Sigmoid colon (tissue), 7 donors: ENCODE data around the gene KISS1R. TPM values are rescaled to one million over a fixed set of nuclear protein-coding genes. Genes with fewer than 3 reads are reported as not detected.
A peak's percentile ranks its signal among the peaks of the same experiment; 100 is the strongest.
"Not testable (repeated sequence)": the region's sequence is repeated elsewhere in the genome, so short reads cannot be mapped to it uniquely, and the experiment has no call there.

Experiments used
- DNase-seq: peaks from one replicate; pipeline ENCODE4 v3.0.0-alpha.2; 2019
- H3K27ac ChIP-seq, 4 donors: fragments of 200-600 bp; sonication (generic); one replicate each; pipeline ENCODE4 v1.5.1; 2016 to 2019; ENCODE audit warnings: mild to moderate bottlenecking in 1 of 4
- H3K27me3 ChIP-seq, 3 donors: fragments of 200-600 bp; sonication (generic); one replicate each; pipeline ENCODE4 v1.5.1; 2019; ENCODE audit warnings: mild to moderate bottlenecking in 1 of 3
- H3K36me3 ChIP-seq, 4 donors: fragments of 200-600 bp; sonication (generic); one replicate each; pipeline ENCODE4 v1.5.1; 2016 to 2019
- H3K4me1 ChIP-seq, 4 donors: fragments of 200-600 bp; sonication (generic); one replicate each; pipeline ENCODE4 v1.5.1; 2017 to 2019
- H3K4me3 ChIP-seq, 4 donors: fragments of 200-600 bp; sonication (generic); one replicate each; pipeline ENCODE4 v1.5.1; 2017 to 2019; ENCODE audit warnings: mild to moderate bottlenecking in 2 of 4, moderate library complexity in 1 of 4
- H3K9me3 ChIP-seq, 4 donors: fragments of 200-600 bp in 3 of 4; sonication (generic) in 3 of 4; one replicate each; pipeline versions ENCODE4 v1.5.1 to v1.6.1; 2013 to 2019
- EP300 ChIP-seq, 4 donors: sonication (generic); formaldehyde crosslinking; IDR thresholded peaks; one replicate each; pipeline ENCODE4 v1.6.1; 2017; ENCODE audit warnings: antibody characterized with exemption in 4 of 4
- POLR2A ChIP-seq, 2 donors: fragments of 450-650 bp; IDR thresholded peaks; one replicate each; pipeline ENCODE4 v1.6.1; 2016; ENCODE audit warnings: antibody characterized with exemption in 2 of 2, mild to moderate bottlenecking in 2 of 2, moderate library complexity in 2 of 2
- POLR2AphosphoS5 ChIP-seq, 4 donors: sonication (generic); formaldehyde crosslinking; IDR thresholded peaks; one replicate each; pipeline ENCODE4 v1.6.1; 2017; ENCODE audit warnings: antibody characterized with exemption in 4 of 4
- WGBS, 2 donors: extraction: QIAGEN DNeasy Blood & Tissue Kit; methylation state at CpG; one replicate each; pipeline ENCODE4 v1.1.7; 2013; 5-methylcytosine and 5-hydroxymethylcytosine counted together
- intact Hi-C: fragments of 100-400 bp; cut with DNase I; formaldehyde crosslinking; loops from one replicate; pipeline ENCODE4 v1.15.1; 2023
- polyA plus RNA-seq, 3 donors: library from polyadenylated mRNA; stranded (reverse); fragments of 200-250 nt; gene quantifications; one replicate each; pipeline ENCODE4 v1.2.3, GENCODE V29; 2013
- total RNA-seq, 4 donors: library from RNA; depleted of rRNA; stranded (reverse); fragments of >200 nt; gene quantifications; one replicate each; pipeline ENCODE4 v1.1.0, GENCODE V29; 2016
- TF ChIP-seq, protein P1 (sequence below), 4 experiments: fragments of 450-650 bp in 3 of 4; fragments of 200-600 bp in 1 of 4; IDR thresholded peaks; one replicate each; pipeline ENCODE4 v1.5.1; 2016 to 2019; ENCODE audit warnings: antibody characterized with exemption in 4 of 4, mild to moderate bottlenecking in 3 of 4, moderate library complexity in 2 of 4
- donor health status: healthy with polysubstance abuse.
- donor health status: Bipolar disorder and iron deficiency.
- donor health status: healthy.

Gene KISS1R
- total and polyA plus RNA-seq, 7 donors, result 0.13 TPM; not detected in 6

DNA sequence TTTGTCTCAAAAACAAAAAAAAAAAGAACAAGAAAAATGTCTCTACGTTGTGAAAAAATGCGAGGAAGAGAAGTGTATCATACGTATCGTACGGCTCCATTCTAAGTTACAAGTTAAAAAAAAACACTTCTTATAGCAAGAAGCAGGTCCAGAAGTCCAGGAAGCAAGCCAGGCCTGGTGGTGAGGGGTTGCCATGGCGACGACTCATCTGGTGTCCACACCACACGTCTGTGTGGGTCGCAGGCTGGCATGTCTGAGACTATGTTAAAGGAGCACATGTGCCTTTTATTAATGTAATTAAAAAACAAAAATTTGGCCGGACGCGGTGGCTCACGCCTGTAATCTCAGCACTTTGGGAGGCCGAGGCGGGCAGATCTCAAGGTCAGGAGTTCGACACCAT is 30.1 kb upstream of the KISS1R start:
- intact Hi-C loops, result no loop called here
- 85 to 88% methylated on average over 16 of the region's 16 CpGs for WGBS, 2 donors
- H3K27ac ChIP-seq, result no peak overlapping the region
- peaks cover 0 to 13% (median 13%) of the 10 kb centered on the region in 4 donors for H3K4me1 ChIP-seq
- H3K4me3 ChIP-seq, result no peak overlapping the region
- DNase-seq, result no peak
- H3K9me3 ChIP-seq, result no peaks in the 10 kb centered on the region
- no peaks in the 10 kb centered on the region for H3K27me3 ChIP-seq
- H3K36me3 ChIP-seq, result peaks cover 17 to 77% (median 43%) of the 10 kb centered on the region in 4 donors
- TF ChIP-seq POLR2A (IDR thresholded peaks at IDR 0.05) (no peak), POLR2AphosphoS5 (IDR thresholded peaks at IDR 0.05) (no peak), EP300 (IDR thresholded peaks at IDR 0.05) (no peak)
- TF ChIP-seq, protein P1, sequence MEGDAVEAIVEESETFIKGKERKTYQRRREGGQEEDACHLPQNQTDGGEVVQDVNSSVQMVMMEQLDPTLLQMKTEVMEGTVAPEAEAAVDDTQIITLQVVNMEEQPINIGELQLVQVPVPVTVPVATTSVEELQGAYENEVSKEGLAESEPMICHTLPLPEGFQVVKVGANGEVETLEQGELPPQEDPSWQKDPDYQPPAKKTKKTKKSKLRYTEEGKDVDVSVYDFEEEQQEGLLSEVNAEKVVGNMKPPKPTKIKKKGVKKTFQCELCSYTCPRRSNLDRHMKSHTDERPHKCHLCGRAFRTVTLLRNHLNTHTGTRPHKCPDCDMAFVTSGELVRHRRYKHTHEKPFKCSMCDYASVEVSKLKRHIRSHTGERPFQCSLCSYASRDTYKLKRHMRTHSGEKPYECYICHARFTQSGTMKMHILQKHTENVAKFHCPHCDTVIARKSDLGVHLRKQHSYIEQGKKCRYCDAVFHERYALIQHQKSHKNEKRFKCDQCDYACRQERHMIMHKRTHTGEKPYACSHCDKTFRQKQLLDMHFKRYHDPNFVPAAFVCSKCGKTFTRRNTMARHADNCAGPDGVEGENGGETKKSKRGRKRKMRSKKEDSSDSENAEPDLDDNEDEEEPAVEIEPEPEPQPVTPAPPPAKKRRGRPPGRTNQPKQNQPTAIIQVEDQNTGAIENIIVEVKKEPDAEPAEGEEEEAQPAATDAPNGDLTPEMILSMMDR (IDR thresholded peaks at IDR 0.05), result no peak

GRCh38 chr19:887599-887998 is 29.5 kb upstream of the KISS1R start:
- 96 to 97% methylated on average over 10 of the region's 10 CpGs for WGBS, 2 donors
- H3K27me3 ChIP-seq, result no peaks in the 10 kb centered on the region
- intact Hi-C loops, result no loop called here
- no peaks in the 10 kb centered on the region for H3K9me3 ChIP-seq
- TF ChIP-seq EP300 (IDR thresholded peaks at IDR 0.05), result no peak
- TF ChIP-seq POLR2AphosphoS5 (IDR thresholded peaks at IDR 0.05), result no peak
- no peak for TF ChIP-seq POLR2A (IDR thresholded peaks at IDR 0.05)
- TF ChIP-seq, protein P1 (IDR thresholded peaks at IDR 0.05), result no peak
- H3K4me1 ChIP-seq, result peaks cover 0 to 16% (median 15%) of the 10 kb centered on the region in 4 donors
- peaks cover 14 to 71% (median 40%) of the 10 kb centered on the region in 4 donors for H3K36me3 ChIP-seq
- DNase-seq, result no peak
- no peak overlapping the region for H3K27ac ChIP-seq
- H3K4me3 ChIP-seq, result no peak overlapping the region

GRCh38 chr19:888581-889385 is 28.4 kb upstream of the KISS1R start:
- Histone ChIP-seq H3K9me3 (no peaks in the 10 kb centered on the region), H3K27ac (no peak overlapping the region), H3K36me3 (peaks cover 9 to 60% (median 34%) of the 10 kb centered on the region in 4 donors), H3K4me1 (peaks cover 0 to 21% (median 17%) of the 10 kb centered on the region in 4 donors), H3K27me3 (no peaks in the 10 kb centered on the region), H3K4me3 (no peak overlapping the region)
- intact Hi-C loops, result no loop called here
- TF ChIP-seq POLR2AphosphoS5 (IDR thresholded peaks at IDR 0.05) (no peak), EP300 (IDR thresholded peaks at IDR 0.05) (no peak), POLR2A (IDR thresholded peaks at IDR 0.05) (no peak)
- no peak for DNase-seq
- 87 to 93% methylated on average over 30 of the region's 30 CpGs for WGBS, 2 donors

DNA sequence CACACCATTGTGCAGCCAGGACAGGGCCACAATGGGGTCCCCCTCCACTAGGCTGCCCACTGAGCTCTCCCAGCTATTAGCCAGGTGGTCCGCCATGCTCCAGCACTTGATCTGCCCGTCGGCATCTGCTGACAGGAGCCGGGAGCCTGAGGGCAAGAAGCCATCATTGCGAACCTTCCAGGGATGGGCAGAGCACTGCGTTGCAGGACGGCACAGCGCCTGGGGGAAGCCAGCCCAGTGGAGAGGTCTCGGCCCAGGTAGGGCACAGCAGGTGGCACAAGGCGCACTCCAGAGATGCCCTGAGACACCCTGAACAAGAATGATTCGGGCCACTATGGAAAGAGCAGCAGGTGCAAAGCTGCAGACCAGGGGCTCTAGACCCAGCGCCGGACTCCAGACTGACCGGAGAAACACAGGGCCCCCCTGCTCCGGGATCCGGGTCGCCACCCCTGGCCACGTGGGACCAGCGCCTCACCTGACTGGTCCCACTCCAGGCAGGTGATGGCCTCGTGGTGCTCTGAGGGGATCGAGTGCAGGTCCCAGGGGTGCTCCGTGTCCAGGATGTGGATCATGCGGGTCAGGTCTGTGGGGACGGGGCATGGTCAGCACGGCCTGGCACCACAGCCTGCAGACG is 27.4 kb upstream of the KISS1R start:
- intact Hi-C loops, result no loop called here
- WGBS, 2 donors, result 94 to 95% methylated on average over 26 of the region's 26 CpGs
- Histone ChIP-seq H3K4me3 (no peak overlapping the region), H3K36me3 (peaks cover 9 to 50% (median 24%) of the 10 kb centered on the region in 4 donors), H3K4me1 (peaks cover 0 to 22% (median 18%) of the 10 kb centered on the region in 4 donors), H3K9me3 (no peaks in the 10 kb centered on the region), H3K27me3 (no peaks in the 10 kb centered on the region), H3K27ac (no peak overlapping the region)
- DNase-seq, result no peak
- TF ChIP-seq EP300 (IDR thresholded peaks at IDR 0.05), result no peak
- TF ChIP-seq POLR2A (IDR thresholded peaks at IDR 0.05), result no peak
- TF ChIP-seq POLR2AphosphoS5 (IDR thresholded peaks at IDR 0.05), result no peak
- TF ChIP-seq, protein P1 (IDR thresholded peaks at IDR 0.05), result no peak

DNA sequence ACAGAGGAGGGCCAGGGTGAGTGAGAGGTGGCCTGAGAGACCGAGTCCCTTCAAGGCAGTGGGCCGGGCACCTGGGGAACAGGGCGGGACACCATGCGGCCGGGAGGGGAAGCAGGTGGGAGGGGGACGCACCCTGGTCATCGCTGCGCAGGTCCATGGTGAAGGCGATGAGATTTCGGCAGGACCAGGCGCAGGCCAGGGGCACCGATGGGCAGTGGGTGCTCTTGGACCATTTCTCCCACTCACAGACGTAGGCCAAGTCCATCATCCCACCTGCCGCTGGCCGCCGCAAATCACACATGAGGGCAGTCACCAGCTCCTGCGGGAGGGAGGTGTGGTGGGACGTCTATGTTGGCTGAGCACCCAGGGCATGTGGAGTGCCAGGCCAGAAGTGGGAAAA is 26.3 kb upstream of the KISS1R start:
- Histone ChIP-seq H3K27ac (no peak overlapping the region), H3K36me3 (peaks cover 3 to 39% (median 15%) of the 10 kb centered on the region in 4 donors), H3K27me3 (no peaks in the 10 kb centered on the region), H3K4me3 (no peak overlapping the region), H3K4me1 (peaks cover 0 to 22% (median 18%) of the 10 kb centered on the region in 4 donors), H3K9me3 (no peaks in the 10 kb centered on the region)
- intact Hi-C loops, result no loop called here
- no peak for DNase-seq
- TF ChIP-seq POLR2A (IDR thresholded peaks at IDR 0.05), result no peak
- TF ChIP-seq POLR2AphosphoS5 (IDR thresholded peaks at IDR 0.05), result no peak
- TF ChIP-seq, protein P1 (IDR thresholded peaks at IDR 0.05), result no peak
- no peak for TF ChIP-seq EP300 (IDR thresholded peaks at IDR 0.05)
- WGBS, 2 donors, result 87 to 94% methylated on average over 18 of the region's 18 CpGs

GRCh38 chr19:891421-892200 is 25.5 kb upstream of the KISS1R start:
- Histone ChIP-seq H3K4me3 (peak overlapping the region; percentile 76 to 96 (median 78)), H3K4me1 (peaks cover 0 to 22% (median 18%) of the 10 kb centered on the region in 4 donors), H3K36me3 (peaks cover 0 to 32% (median 8%) of the 10 kb centered on the region in 4 donors), H3K27ac (peak overlapping the region; percentile 89 to 92 (median 90))
- H3K9me3 ChIP-seq, intact Hi-C loops, H3K27me3 ChIP-seq, DNase-seq: not testable (repeated sequence)
- WGBS, 2 donors, result 14 to 43% methylated on average over 50 of the region's 50 CpGs
